Caco-2 (cell line): ENCODE data around the gene ARSH. TPM values are rescaled to one million over a fixed set of nuclear protein-coding genes. Genes with fewer than 3 reads are reported as not detected.

Source experiments
- BruUV-seq: library from RNA; stranded (reverse); fragments of 400-500 nt; replicated peaks from 2 replicates; lab custom pipeline; 2021; lab: Mats Ljungman, UMichigan
- CTCF ChIA-PET: fragments of 300-600 bp; sonication (Branson Sonifier 250); formaldehyde crosslinking; loops from one replicate; lab custom pipeline; 2022; ENCODE audit warnings: antibody characterized with exemption; lab: Charles Lee
- POLR2A ChIA-PET: fragments of 300-600 bp; sonication (Branson Sonifier 250); formaldehyde crosslinking; loops from one replicate; lab custom pipeline; 2022; ENCODE audit warnings: antibody characterized with exemption; lab: Charles Lee
- DNase-seq, 2 experiments: peaks; one replicate each; pipeline versions ENCODE4 v3.0.0 to v3.0.0-alpha.2; 2020 to 2022
- H3K27me3 ChIP-seq: replicated peaks from 2 replicates; pipeline ENCODE4 v1.6.0; 2011; ENCODE audit warnings: low read length; ENCODE audit not compliant: control insufficient read depth, insufficient read depth
- H3K36me3 ChIP-seq: 2 replicates; pipeline ENCODE4 v1.5.1; 2011; ENCODE audit warnings: low read length; ENCODE audit not compliant: control insufficient read depth, insufficient read depth
- H3K4me1 ChIP-seq: fragments of 250-450 bp; sonication (Bioruptor Pico); 2 replicates; pipeline ENCODE4 v1.5.1; 2020; ENCODE audit warnings: mild to moderate bottlenecking
- H3K4me3 ChIP-seq: 2 replicates; pipeline ENCODE4 v1.5.1; 2011; ENCODE audit warnings: low read depth, mild to moderate bottlenecking, control low read depth, low read length
- H3K9me3 ChIP-seq: fragments of 250-450 bp; sonication (Bioruptor Pico); 2 replicates; pipeline ENCODE4 v1.5.1; 2020; ENCODE audit warnings: mild to moderate bottlenecking, moderate library complexity
- H3K27ac Mint-ChIP-seq: one replicate; pipeline ENCODE4 v1.8.0; 2022; ENCODE audit warnings: mixed read lengths; ENCODE audit not compliant: unreplicated experiment
- H3K27me3 Mint-ChIP-seq: one replicate; pipeline ENCODE4 v1.8.0; 2022; ENCODE audit warnings: mixed read lengths; ENCODE audit not compliant: insufficient read depth, unreplicated experiment
- H3K36me3 Mint-ChIP-seq: one replicate; pipeline ENCODE4 v1.8.0; 2022; ENCODE audit warnings: mild to moderate bottlenecking, mixed read lengths; ENCODE audit not compliant: insufficient read depth, unreplicated experiment
- H3K4me1 Mint-ChIP-seq: one replicate; pipeline ENCODE4 v1.8.0; 2022; ENCODE audit warnings: low read depth, mixed read lengths; ENCODE audit not compliant: unreplicated experiment
- H3K4me3 Mint-ChIP-seq: one replicate; pipeline ENCODE4 v1.8.0; 2022; ENCODE audit warnings: mild to moderate bottlenecking, moderate library complexity, mixed read lengths; ENCODE audit not compliant: unreplicated experiment
- H3K9me3 Mint-ChIP-seq: one replicate; pipeline ENCODE4 v1.8.0; 2022; ENCODE audit warnings: mixed read lengths; ENCODE audit not compliant: unreplicated experiment
- intact Hi-C: fragments of 100-400 bp; cut with micrococcal nuclease; formaldehyde crosslinking; loops from one replicate; pipeline ENCODE4 v1.10.0; 2022; ENCODE audit not compliant: unreplicated experiment
- total RNA-seq: library from RNA; stranded (reverse); gene quantifications from 2 replicates; pipeline ENCODE4 v1.2.3, GENCODE V29; 2022
- TF ChIP-seq, protein P1 (sequence below), 2 experiments: fragments of 200-600 bp in 1 of 2; IDR thresholded peaks; 1 replicate in 1 of 2; 2 replicates in 1 of 2; pipeline versions ENCODE4 v1.5.1 to v1.8.0; 2011 to 2022; ENCODE audit warnings: antibody characterized with exemption in 1 of 2, control low read depth in 1 of 2, inconsistent platforms in 1 of 2, low read depth in 1 of 2, low read length in 1 of 2, mild to moderate bottlenecking in 1 of 2, moderate library complexity in 1 of 2; ENCODE audit not compliant: insufficient read depth in 1 of 2, severe bottlenecking in 1 of 2, unreplicated experiment in 1 of 2

The ARSH gene
- total RNA-seq, 1 experiment from 2014 or later = not detected

DNA sequence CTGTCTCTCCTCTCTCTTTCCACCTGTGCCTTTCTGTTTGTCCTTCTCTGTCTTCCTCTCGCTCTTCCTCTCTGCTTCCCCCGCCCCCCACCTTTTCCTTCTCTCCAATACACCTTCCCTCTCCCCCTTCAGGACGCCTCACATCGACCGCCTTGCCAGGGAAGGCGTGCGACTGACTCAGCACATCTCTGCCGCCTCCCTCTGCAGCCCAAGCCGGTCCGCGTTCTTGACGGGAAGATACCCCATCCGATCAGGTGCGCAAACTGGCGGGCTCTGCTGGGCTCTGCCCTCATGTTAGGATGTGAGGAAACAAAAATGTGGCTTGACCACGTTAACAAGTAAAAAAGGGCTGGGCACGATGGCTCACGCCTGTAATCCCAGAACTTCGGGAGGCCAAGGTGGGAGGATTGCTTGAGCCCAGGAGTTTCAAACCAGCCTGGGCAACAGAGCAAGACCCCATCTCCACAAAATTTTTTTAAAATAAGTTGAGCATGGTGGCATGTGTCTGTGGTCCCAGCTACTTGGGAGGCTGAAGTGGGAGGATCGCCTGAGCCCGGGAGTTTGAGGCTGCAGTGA lies 70.2 kb downstream of the ARSH start:
- intact Hi-C loops = no loop called here
- no peaks in the 10 kb centered on the region for H3K9me3 ChIP-seq
- CTCF ChIA-PET = no interaction called here
- peaks cover 9% of the 10 kb centered on the region for H3K4me1 Mint-ChIP-seq
- H3K36me3 Mint-ChIP-seq = no peaks in the 10 kb centered on the region
- H3K9me3 Mint-ChIP-seq = no peaks in the 10 kb centered on the region
- H3K36me3 ChIP-seq = no peaks in the 10 kb centered on the region
- peaks cover 8% of the 10 kb centered on the region for H3K27me3 Mint-ChIP-seq
- H3K27ac Mint-ChIP-seq = no peak overlapping the region
- TF ChIP-seq, protein P1, sequence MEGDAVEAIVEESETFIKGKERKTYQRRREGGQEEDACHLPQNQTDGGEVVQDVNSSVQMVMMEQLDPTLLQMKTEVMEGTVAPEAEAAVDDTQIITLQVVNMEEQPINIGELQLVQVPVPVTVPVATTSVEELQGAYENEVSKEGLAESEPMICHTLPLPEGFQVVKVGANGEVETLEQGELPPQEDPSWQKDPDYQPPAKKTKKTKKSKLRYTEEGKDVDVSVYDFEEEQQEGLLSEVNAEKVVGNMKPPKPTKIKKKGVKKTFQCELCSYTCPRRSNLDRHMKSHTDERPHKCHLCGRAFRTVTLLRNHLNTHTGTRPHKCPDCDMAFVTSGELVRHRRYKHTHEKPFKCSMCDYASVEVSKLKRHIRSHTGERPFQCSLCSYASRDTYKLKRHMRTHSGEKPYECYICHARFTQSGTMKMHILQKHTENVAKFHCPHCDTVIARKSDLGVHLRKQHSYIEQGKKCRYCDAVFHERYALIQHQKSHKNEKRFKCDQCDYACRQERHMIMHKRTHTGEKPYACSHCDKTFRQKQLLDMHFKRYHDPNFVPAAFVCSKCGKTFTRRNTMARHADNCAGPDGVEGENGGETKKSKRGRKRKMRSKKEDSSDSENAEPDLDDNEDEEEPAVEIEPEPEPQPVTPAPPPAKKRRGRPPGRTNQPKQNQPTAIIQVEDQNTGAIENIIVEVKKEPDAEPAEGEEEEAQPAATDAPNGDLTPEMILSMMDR (IDR thresholded peaks at IDR 0.05; ENCODE audit: insufficient read depth in 1 of 2, low read depth in 1 of 2, low read length in 1 of 2, severe bottlenecking in 1 of 2, unreplicated experiment in 1 of 2) = no peak
- no TSS peak for BruUV-seq
- no peak overlapping the region for H3K4me3 Mint-ChIP-seq
- POLR2A ChIA-PET = no interaction called here
- H3K4me1 ChIP-seq = no peaks in the 10 kb centered on the region
- no peak overlapping the region for H3K4me3 ChIP-seq
- DNase-seq = no peak
- H3K27me3 ChIP-seq = no peaks in the 10 kb centered on the region

Other genes starting within 250 kb of the ARSH start
- 44.0 and 50.4 TPM in 2 replicates for gene GYG2, start 177.6 kb upstream of the ARSH start, total RNA-seq
- gene ARSD, start 77.2 kb upstream of the ARSH start, total RNA-seq = 5.8 TPM in 2 replicates
- gene ARSF, start 34.9 kb downstream of the ARSH start, total RNA-seq = not detected in 2 replicates